Measurements from ENCODE around the gene COP1.

GRCh38 chr1:176033474-176033873 lies 173.6 kb downstream of the COP1 start:
- no peak for TF ChIP-seq POLR2A (IDR thresholded peaks at IDR 0.05)
- no peak for TF ChIP-seq CTCF (IDR thresholded peaks at IDR 0.05)
- no peak for TF ChIP-seq POLR2AphosphoS5 (IDR thresholded peaks at IDR 0.05)

All from breast epithelium (tissue), 3 donors.